ENCODE results near the gene RND3.

RND3 gene

DNA sequence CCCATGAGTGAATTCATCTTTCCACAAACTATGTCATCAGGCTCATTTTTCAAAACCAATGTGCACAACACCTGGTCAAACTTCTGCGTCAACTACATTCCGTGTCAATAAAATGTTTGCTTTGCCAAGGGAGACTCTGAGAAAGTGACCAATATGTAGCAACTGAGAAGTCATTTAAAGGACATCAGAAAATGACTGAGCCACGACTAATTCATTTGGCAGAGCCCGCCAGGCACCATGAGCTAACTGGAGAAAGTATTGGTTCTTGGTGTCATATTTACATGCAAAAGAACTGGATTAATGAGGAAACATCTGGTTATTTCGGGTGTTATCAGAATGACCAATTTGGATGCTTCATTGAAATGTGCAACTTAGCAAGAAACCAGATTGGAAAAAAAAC is 7.2 kb downstream of the RND3 start:
- Histone ChIP-seq H3K36me3 (ENCODE audit: insufficient read depth) (no peaks in the 10 kb centered on the region), H4K20me1 (ENCODE audit: insufficient read depth) (no peaks in the 10 kb centered on the region), H3K27ac (no peak overlapping the region), H3K79me2 (ENCODE audit: insufficient read depth, low read depth) (peaks cover 23% of the 10 kb centered on the region; the same call in 1 of the 2 replicates), H2AFZ (ENCODE audit: low read depth) (no peak overlapping the region), H3K9ac (no peak overlapping the region), H3K4me1 (ENCODE audit: low read depth, poor library complexity, severe bottlenecking) (peaks cover 23% of the 10 kb centered on the region), H3K27me3 (ENCODE audit: insufficient read depth, low read depth) (no peaks in the 10 kb centered on the region), H3K4me2 (no peak overlapping the region), H3K4me3 (IDR thresholded peaks at IDR 0.05; ENCODE audit: insufficient read depth, low read depth, low read length) (no peak overlapping the region)
- TF ChIP-seq, protein P1, sequence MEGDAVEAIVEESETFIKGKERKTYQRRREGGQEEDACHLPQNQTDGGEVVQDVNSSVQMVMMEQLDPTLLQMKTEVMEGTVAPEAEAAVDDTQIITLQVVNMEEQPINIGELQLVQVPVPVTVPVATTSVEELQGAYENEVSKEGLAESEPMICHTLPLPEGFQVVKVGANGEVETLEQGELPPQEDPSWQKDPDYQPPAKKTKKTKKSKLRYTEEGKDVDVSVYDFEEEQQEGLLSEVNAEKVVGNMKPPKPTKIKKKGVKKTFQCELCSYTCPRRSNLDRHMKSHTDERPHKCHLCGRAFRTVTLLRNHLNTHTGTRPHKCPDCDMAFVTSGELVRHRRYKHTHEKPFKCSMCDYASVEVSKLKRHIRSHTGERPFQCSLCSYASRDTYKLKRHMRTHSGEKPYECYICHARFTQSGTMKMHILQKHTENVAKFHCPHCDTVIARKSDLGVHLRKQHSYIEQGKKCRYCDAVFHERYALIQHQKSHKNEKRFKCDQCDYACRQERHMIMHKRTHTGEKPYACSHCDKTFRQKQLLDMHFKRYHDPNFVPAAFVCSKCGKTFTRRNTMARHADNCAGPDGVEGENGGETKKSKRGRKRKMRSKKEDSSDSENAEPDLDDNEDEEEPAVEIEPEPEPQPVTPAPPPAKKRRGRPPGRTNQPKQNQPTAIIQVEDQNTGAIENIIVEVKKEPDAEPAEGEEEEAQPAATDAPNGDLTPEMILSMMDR (conservative IDR thresholded peaks at IDR 0.05; ENCODE audit: low read depth, low read length) = no peak

DNA sequence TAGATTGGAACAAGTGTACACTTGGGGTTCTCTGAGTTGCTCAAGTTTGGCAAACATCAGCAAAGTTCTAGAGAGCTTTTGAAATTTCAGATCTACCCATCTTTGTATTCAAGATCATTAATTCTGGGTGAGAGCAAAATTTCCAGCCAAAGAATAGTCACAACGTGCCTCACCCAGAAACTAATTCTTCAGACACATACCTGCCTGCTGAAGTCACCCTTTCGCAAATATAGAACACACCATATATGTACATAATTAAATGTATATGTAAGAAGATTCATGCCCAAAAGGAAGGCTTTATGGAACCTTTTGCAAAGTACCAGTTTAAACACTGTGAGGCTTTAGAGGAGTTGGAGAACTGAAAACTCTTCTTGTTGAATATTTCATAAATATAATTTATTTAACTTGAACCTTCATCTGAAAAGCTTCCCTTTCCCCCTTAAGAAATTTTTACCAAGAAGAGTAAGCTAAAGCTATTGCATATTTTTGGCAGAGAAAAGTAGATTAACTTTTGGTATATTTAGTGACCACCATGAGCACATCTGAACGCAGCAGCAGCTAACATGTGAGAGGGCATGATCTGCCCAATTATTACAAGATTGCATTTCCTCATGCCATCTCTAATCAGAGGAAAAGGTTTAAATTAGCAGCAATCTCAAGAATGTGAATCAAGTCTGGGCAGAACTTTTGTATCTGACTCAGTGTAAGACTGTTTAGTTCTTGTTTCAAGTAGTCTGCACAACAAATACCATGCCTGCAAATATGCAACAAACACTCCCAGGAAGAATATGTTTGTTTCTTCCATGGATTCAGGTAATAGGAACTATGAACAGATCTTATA is 8.2 kb downstream of the RND3 start:
- Histone ChIP-seq H3K4me1 (ENCODE audit: low read depth, poor library complexity, severe bottlenecking) (peaks cover 16% of the 10 kb centered on the region), H2AFZ (ENCODE audit: low read depth) (no peak overlapping the region), H4K20me1 (ENCODE audit: insufficient read depth) (no peaks in the 10 kb centered on the region), H3K27me3 (ENCODE audit: insufficient read depth, low read depth) (no peaks in the 10 kb centered on the region), H3K36me3 (ENCODE audit: insufficient read depth) (no peaks in the 10 kb centered on the region), H3K27ac (no peak overlapping the region), H3K79me2 (ENCODE audit: insufficient read depth, low read depth) (peaks cover 18% of the 10 kb centered on the region; the same call in 1 of the 2 replicates), H3K4me3 (IDR thresholded peaks at IDR 0.05; ENCODE audit: insufficient read depth, low read depth, low read length) (no peak overlapping the region), H3K9ac (no peak overlapping the region), H3K4me2 (no peak overlapping the region)
- TF ChIP-seq, protein P1 (conservative IDR thresholded peaks at IDR 0.05; ENCODE audit: low read depth, low read length) = no peak

DNA sequence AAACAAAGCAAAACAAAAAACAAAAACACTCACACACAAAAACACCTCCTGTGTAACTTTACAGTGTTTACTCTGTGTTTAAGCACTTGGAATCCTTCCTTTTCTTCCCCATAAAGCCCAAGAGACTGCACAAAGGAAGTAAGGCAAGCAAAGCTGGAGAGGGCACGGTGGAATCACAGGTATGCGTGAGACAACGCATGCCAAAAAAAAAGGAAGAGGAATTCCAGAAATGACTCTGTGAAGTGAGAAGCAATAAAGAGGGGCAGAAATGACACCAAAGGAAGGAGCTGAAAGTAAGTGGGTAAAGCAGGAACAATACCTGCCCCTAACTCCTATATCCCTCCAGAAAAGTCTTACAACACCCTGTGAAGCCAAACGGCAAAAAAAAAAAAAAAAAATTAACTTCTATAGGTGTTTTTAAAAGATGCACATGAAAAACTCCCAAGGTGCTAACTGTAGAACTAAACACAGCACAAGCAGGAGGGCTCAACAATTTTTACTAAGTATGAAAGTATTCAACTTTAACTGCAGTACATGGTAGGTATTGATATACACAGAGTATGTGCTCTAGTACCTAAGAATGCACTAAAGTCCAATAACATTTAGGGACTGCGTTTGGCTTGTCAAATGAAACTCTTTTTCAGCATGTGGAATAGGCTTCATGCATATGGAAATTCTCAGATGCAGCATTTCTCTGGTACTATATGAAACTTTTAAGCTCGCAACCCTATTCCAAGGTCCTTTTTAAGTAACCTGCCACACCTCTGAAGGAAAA is 9.1 kb downstream of the RND3 start:
- TF ChIP-seq, protein P1 (conservative IDR thresholded peaks at IDR 0.05; ENCODE audit: low read depth, low read length) = no peak

DNA sequence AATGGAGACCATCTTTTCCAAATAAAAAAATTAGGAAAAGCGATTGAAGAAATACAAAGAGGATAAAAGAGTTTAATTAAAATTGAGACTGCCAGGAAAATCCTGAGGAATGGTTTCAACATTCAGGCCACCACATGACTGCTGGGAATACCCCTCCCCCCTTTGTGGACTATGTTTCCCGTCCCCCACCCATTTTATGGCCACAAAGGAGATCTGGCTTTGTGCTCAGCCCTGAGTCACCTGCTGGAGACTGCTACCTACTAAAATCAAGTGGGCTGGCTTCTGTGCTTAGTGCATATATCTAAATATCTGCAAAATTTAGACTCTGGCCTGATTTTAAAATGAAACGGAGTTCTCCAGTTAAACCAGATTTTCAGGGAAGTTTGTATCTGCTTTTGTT is 10.1 kb downstream of the RND3 start:
- H3K36me3 ChIP-seq (ENCODE audit: insufficient read depth) = no peaks in the 10 kb centered on the region

More for the DNA sequence above, 9.1 kb downstream of the RND3 start:
- no peaks in the 10 kb centered on the region for H4K20me1 ChIP-seq (ENCODE audit: insufficient read depth)
- peaks cover 7% of the 10 kb centered on the region for H3K4me1 ChIP-seq (ENCODE audit: low read depth, poor library complexity, severe bottlenecking)
- peaks cover 18% of the 10 kb centered on the region; the same call in 1 of the 2 replicates for H3K79me2 ChIP-seq (ENCODE audit: insufficient read depth, low read depth)
- H2AFZ ChIP-seq (ENCODE audit: low read depth) = no peak overlapping the region
- no peak overlapping the region for H3K4me3 ChIP-seq (IDR thresholded peaks at IDR 0.05; ENCODE audit: insufficient read depth, low read depth, low read length)
- H3K9ac ChIP-seq = no peak overlapping the region
- no peaks in the 10 kb centered on the region for H3K36me3 ChIP-seq (ENCODE audit: insufficient read depth)
- H3K4me2 ChIP-seq = no peak overlapping the region
- H3K27ac ChIP-seq = no peak overlapping the region
- H3K27me3 ChIP-seq (ENCODE audit: insufficient read depth, low read depth) = no peaks in the 10 kb centered on the region

More for the DNA sequence above, 10.1 kb downstream of the RND3 start:
- no peak overlapping the region for H3K27ac ChIP-seq
- H4K20me1 ChIP-seq (ENCODE audit: insufficient read depth) = no peaks in the 10 kb centered on the region
- H3K4me1 ChIP-seq (ENCODE audit: low read depth, poor library complexity, severe bottlenecking) = peaks cover 7% of the 10 kb centered on the region
- no peaks in the 10 kb centered on the region for H3K27me3 ChIP-seq (ENCODE audit: insufficient read depth, low read depth)
- H3K4me2 ChIP-seq = no peak overlapping the region
- no peak overlapping the region for H2AFZ ChIP-seq (ENCODE audit: low read depth)
- H3K4me3 ChIP-seq (IDR thresholded peaks at IDR 0.05; ENCODE audit: insufficient read depth, low read depth, low read length) = no peak overlapping the region
- TF ChIP-seq, protein P1 (conservative IDR thresholded peaks at IDR 0.05; ENCODE audit: low read depth, low read length) = no peak
- H3K79me2 ChIP-seq (ENCODE audit: insufficient read depth, low read depth) = peaks cover 18% of the 10 kb centered on the region; the same call in 1 of the 2 replicates
- H3K9ac ChIP-seq = no peak overlapping the region
